SH-SY5Y (cell line): Measurements from ENCODE around the gene HIBCH.

Experiments
- GATA2 ChIP-seq: IDR thresholded peaks from 2 replicates; pipeline ENCODE4 v1.6.1; 2011; ENCODE audit warnings: mild to moderate bottlenecking, low read depth, low read length
- GATA3 ChIP-seq: IDR thresholded peaks from 2 replicates; pipeline ENCODE4 v1.6.1; 2011; ENCODE audit warnings: low read depth, mild to moderate bottlenecking, low read length, moderate library complexity

The HIBCH gene

DNA sequence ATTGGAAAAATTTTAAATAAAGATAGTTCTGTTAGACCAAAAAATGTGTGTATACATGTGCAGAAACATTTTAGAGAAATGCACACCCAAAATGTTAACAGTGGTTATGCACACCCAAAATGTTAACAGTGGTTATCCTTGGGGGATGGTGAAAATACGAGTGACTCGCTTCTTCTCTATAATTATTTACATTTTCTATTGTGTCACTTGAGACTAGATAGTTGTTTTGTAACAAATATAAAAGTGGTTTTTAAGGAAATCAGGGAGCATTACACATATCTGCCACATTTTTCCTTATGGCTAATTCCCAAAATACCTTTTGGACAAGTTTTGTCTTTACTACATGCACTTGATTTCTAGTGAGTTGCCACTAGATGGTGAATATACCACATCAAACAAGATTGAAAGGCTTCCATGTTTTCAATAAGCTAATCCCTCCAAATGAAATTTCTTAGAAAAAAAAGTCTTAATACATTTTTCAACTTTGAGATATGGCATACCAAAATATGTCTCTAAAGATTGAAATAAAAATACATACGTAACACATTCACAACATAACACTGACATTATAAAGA is 9.0 kb upstream of the HIBCH start:
- TF ChIP-seq GATA2 (no peak), GATA3 (no peak)

GRCh38 chr2:190327867-190328572 is 8.4 kb upstream of the HIBCH start:
- TF ChIP-seq GATA2 (no peak), GATA3 (no peak)

DNA sequence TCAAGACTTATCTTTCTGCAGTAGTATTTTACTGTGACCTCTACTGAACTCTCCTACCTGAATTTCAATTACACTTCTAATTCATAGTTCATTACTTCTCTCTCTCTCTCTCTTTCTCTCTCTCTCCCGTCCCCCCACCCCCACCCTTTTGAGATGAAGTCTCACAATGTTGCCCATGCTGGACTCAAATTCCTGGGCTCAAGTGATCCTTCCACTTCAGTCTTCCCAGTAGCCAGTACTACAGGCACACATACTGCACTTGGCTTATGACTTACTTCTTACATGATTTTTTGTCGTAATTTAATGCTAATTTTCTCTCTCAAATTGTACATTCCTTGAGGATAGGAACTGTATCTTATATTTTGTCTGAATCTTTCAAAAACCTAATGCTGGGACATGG is 6.0 kb upstream of the HIBCH start:
- TF ChIP-seq GATA2 (no peak), GATA3 (no peak)

GRCh38 chr2:190323406-190323805 is 3.8 kb upstream of the HIBCH start:
- TF ChIP-seq GATA2: no peak
- no peak for TF ChIP-seq GATA3

DNA sequence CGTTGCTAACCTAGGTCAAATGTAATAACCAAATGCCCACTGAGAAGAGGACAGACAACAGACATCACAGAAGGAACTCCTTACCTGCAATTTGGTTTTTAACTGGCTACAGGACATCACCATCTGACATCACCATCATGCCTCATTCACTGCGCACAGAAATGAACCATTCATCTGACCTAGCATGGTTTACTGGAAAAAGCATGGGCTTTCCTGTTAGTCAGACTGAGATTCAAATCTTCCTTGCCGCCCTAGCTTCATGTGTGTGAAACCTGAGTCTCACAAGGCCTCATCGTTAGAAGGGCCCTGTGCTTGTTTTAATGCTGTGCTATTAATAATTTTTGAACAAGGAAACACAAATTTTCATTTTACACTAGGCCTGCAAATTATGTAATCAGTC is 1.1 kb upstream of the HIBCH start:
- TF ChIP-seq GATA3: no peak
- no peak for TF ChIP-seq GATA2

GRCh38 chr2:190318931-190319554 is 583 bp downstream of the HIBCH start:
- no peak for TF ChIP-seq GATA3
- no peak for TF ChIP-seq GATA2

DNA sequence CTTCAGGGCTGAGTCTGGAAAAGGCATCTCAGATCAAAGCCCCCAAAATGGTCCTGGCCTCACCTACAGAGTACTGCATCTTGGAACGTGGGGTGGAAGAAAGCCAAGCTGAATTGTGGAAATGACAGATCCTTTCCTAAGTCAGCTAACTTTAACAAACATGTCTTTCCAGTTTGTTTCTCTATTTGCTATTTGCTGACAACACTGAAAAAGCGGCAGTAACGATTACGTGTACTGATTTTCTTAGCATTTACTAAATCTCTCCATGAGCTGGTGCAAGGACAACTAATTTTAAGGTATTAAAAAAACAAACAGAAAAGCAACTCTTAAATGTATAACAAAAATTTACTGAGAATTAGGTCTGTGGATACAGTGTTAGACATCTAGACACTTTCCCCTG is 1.1 kb downstream of the HIBCH start:
- no peak for TF ChIP-seq GATA3
- no peak for TF ChIP-seq GATA2

DNA sequence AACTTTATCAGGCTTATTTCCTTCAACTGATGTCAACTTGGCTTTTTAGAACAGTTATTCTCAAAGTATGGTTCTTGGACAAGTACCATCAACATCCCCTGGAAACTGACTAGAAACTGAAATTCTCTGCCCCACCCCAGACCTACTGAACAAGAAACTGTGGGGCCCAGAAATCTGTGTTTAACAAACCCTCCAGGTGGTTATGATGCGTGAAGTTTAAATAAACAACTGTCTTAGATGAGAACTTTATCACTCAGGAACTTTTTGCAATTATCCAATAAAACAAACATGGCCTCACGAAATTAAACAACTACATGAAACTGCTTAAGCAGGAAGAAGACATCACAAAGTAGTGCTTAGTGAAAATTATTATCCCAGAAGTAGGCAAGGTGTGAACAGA is 4.4 kb downstream of the HIBCH start:
- TF ChIP-seq GATA2 (no peak), GATA3 (no peak)

GRCh38 chr2:190313880-190314279 is 5.7 kb downstream of the HIBCH start:
- TF ChIP-seq GATA2 (no peak), GATA3 (no peak)

- TF ChIP-seq GATA3 (no peak), GATA2 (no peak)
Observed at GRCh38 chr2:190311893-190312634, 7.6 kb downstream of the HIBCH start.

DNA sequence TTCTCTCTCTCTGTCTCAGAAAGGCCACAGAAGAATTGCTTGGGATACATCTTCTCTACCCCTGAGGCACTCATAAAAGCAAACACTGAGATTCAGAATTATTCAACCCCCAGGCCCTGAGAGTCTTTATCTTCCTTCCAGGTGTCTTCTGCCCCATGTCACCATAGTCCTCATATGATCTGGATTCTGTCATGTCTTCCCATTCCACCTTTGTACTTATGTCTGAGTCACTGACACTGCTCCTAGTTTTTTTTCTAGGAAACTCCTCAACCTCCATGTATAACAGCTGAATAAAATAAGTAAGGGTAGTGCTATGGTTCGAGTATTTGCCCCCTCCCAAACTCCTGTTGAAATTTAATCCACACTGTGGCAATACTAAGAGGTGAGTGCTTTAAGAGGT is 11.6 kb downstream of the HIBCH start:
- TF ChIP-seq GATA3 (no peak), GATA2 (no peak)

- no peak for TF ChIP-seq GATA2
- TF ChIP-seq GATA3: no peak
Observed at GRCh38 chr2:190304404-190304803, 15.2 kb downstream of the HIBCH start.

DNA sequence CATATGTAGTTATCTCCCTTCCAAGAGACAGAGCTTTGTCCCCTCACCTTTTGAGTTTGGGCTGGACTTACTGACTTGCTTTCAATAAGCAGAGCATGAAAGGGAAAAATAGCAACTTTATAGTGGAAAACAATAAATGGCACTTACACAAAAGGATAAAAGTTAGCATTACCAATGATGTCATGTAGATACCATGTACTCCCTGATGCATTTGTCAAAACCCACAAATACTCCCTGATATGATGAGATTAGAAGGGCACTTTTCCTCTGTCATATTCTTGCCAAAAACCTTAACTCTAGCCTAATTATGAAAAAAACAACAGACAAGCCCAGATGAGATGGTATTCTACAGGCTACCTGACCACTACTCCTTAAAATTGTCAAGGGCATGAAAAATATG is 16.0 kb downstream of the HIBCH start:
- no peak for TF ChIP-seq GATA3
- no peak for TF ChIP-seq GATA2

DNA sequence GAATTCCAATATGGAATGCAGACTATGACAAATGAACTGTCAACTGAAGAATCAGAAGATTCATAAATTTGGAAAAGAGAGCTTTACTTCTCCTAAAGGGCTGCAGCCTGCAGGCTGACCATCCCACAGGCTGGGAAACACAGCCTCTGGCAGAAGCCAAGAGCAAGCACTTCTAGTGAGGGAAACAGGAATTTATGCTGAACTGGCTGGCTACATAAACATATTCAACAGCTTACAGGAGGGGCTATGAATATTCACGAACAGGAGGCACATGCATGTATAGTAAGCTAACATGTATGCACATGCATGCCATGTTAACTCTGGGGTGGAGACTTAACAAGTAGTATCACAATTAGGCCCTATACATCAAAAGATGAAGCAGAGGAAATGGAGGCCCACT is 17.6 kb downstream of the HIBCH start:
- TF ChIP-seq GATA2 (no peak), GATA3 (no peak)
